Amygdala (tissue), 56 donors: Measurements from ENCODE around the gene ANKRD9.
"Not testable (repeated sequence)": the region's sequence is repeated elsewhere in the genome, so short reads cannot be mapped to it uniquely, and the experiment has no call there.

ENCODE experiments used
- DNase-seq, 56 donors: peaks; one replicate each; lab custom pipeline; 2025; lab: John Stamatoyannopoulos, UW

ANKRD9 gene

GRCh38 chr14:102509746-102510615 lies at the start of gene ANKRD9:
ANKRD9 (minus strand) TSS chr14:102509776; CDS start chr14:102507889, 1,887 bp downstream.
- DNase-seq: peak in 54 of 56 donors; percentile 32 to 89 (median 78)

- no peak for DNase-seq
Observed at GRCh38 chr14:102558556-102558955, 49.0 kb upstream of the ANKRD9 start.

- no peak for DNase-seq
Observed at GRCh38 chr14:102557434-102558226, 48.1 kb upstream of the ANKRD9 start.

GRCh38 chr14:102556098-102556677 lies 46.6 kb upstream of the ANKRD9 start:
- DNase-seq: no peak

GRCh38 chr14:102554821-102555819 lies 45.5 kb upstream of the ANKRD9 start:
- DNase-seq: peak in 3 of 56 donors; percentile 30 to 47 (median 39)

- no peak for DNase-seq
Observed at GRCh38 chr14:102551995-102552705, 42.6 kb upstream of the ANKRD9 start.

- DNase-seq: not testable (repeated sequence)
Observed at GRCh38 chr14:102550927-102551401, 41.4 kb upstream of the ANKRD9 start.

GRCh38 chr14:102548616-102549240 lies 39.2 kb upstream of the ANKRD9 start:
- DNase-seq: no peak

GRCh38 chr14:102545461-102546265 lies 36.1 kb upstream of the ANKRD9 start:
- DNase-seq: peak in 1 of 56 donors; percentile 22

- DNase-seq: no peak
Observed at GRCh38 chr14:102544747-102545460, 35.3 kb upstream of the ANKRD9 start.

- no peak for DNase-seq
Observed at GRCh38 chr14:102544046-102544746, 34.6 kb upstream of the ANKRD9 start.

- no peak for DNase-seq
Observed at GRCh38 chr14:102541771-102542170, 32.2 kb upstream of the ANKRD9 start.

DNA sequence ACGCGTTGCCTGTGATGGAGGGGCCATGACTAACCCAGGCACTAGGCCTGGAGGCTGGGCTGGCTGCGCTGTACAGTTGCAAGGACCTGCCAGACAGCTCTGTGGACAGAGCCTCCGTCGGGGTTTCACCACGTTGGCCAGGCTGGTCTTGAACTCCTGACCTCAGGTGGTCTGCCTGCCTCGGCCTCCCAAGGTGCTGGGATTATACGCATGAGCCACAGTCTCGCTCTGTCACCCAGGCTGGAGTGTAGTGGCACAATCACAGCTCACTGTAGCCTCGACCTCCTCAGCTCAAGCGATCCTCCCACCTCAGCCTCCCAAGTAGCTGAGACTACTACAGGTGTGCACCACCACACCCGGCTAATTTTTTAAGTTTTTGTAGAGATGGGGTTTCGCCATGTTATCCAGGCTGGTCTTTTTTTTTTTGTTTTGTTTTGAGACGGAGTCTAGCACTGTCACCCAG lies 31.5 kb upstream of the ANKRD9 start:
- not testable (repeated sequence) for DNase-seq

DNA sequence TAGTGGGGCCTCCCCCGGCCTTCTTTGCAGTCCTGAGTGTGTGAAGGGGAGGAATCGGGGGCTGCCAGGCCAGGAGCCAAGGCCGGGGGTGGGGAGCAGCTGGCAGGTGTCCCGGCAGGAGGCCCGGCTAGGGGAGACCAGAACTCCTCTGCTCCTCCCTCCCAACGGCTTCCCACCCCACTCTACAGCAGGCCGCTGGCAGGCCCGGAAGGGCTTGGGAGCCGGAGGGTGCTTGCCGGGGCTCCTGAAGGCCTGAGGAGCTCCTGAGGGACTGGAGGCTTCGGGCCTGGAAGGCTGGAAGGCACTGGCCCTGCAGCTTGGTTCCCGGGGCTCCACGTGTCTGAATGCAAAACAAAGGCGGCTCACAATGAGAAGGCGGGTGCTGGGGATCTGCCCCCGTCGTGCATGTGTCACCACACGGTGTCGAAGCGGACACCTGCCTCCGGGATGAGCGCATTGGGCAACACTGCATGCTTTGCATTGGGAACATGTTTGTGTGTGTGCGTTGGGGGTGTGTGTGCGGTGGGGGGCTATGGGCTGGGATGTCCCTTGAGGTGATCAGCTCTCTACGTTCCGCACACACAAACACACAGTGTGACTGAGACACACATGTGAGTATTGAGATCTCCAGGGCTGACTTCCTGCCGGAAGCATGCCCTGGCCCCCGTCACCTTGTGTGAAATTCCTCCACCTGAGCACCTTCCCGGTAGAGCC lies 30.9 kb upstream of the ANKRD9 start:
- DNase-seq: peak in 1 of 56 donors; percentile 8

DNA sequence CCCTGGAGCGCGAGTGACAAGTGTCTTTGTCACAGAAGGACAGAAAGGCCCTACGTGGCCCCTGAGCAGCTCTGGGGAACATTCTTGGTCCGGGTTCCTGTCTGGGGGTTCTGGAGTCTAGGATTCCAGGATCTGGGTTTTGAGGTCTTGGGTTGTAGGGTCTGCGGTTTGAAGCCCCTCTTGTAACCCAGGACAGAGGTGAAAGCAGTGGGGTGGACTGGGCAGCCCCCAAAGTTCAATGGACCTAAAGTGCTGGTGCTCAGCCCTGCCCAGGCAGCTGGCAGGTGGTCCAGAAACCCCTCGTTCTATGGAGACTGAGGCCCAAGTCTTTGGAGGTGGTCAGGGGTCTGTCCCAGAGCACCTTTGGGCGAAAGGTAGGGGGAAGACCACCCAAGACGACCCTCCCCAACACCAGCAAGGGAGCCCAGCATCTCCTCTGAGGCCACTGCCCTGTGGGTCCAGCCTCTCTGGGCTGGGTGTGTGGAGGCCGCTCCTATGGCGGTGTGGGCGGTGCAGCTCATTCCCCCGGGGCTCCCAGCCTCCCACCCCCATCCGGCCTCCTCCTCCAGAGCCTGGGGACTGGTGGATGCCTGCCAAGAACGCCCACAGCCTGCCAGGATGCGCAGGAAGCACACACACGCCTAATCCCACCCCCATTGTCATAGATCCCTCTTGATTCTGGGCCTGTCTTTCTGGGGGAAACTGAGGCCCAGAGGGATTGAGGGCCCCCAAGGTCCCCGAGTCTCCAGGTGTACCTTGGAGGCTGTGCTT lies 30.2 kb upstream of the ANKRD9 start:
- peak in 1 of 56 donors; percentile 24 for DNase-seq
